COLO668 (cell line): ENCODE data around the gene CDX4.
"Not testable (repeated sequence)": the region's sequence is repeated elsewhere in the genome, so short reads cannot be mapped to it uniquely, and the experiment has no call there.

Experiments
- DNase-seq: peaks from one replicate; lab custom pipeline; 2025; ENCODE audit not compliant: unreplicated experiment; lab: John Stamatoyannopoulos, UW

Gene CDX4

DNA sequence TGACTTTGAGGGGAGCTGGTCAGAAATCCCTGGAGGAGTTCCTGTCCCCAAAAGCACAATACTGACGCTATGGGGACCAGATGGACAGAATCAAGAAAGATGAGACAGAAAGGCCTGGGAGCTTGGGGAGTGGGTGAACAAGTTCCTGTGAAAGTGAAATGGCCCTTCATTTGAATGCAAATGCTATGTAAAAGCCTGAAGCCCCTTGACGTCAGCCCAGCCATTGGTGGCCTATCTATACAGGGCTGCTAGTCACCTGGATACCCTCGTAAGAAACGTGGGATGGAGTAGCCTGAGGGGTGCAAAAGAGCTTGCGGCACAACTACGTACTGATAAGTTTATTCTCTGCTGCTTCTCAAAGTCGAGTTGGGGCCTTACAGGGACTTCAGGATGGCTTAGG lies at the start of gene CDX4:
Gene CDX4 (plus strand): TSS at position 223 of the 400 bp plus-strand sequence. CDS start 201 bp downstream, outside the sequence.
- no peak for DNase-seq

- no peak for DNase-seq
Measured at GRCh38 chrX:73398185-73398914, 48.5 kb upstream of the CDX4 start.

DNA sequence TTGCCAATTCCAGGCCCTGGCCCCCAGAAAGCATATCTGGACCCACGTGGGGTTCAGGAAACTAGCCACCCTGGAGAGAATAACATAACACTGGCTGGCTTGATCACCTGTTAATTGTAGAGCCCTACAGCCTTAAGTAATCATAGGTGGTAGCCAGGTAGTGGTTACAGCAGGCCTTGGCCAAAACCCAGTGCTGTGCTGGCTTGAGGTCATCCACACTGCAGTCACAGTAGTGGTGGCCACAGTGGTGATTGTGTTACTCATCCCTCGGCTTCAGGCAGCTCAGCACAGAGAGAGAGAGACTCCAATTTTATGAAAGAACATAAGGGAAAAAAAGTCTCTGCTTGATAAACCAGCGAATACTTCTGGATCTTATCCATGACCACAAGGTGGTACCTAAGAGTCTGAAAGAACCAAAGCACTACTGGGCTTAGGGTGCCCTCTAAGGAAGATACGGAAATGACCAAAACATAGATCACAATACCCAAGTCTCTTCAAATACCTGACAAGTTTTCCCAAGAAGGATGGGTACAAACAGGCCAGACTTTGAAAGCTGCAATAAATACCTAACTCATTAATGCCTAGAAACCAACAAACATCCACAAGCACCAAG lies 46.6 kb upstream of the CDX4 start:
- DNase-seq = no peak

GRCh38 chrX:73401591-73402266 lies 45.1 kb upstream of the CDX4 start:
- DNase-seq = no peak

DNA sequence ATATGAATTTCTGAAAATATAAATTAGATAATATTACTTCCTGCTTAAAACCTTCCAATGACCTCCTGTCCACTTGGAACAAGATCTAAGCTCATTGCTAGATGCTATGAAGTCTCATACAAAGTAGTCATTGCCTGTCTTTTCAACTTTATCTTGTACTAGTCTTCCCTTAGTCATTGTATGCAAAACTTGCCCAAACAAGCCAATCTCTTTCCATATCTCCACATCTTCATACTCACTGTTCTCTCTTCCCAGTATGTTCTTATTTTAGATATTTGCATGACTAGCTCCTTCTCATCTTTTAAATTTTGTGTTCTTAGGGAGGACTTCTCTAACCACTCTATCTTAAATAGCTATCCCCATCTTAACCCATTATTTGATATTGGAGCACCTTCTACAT lies 33.9 kb upstream of the CDX4 start:
- DNase-seq = no peak

DNA sequence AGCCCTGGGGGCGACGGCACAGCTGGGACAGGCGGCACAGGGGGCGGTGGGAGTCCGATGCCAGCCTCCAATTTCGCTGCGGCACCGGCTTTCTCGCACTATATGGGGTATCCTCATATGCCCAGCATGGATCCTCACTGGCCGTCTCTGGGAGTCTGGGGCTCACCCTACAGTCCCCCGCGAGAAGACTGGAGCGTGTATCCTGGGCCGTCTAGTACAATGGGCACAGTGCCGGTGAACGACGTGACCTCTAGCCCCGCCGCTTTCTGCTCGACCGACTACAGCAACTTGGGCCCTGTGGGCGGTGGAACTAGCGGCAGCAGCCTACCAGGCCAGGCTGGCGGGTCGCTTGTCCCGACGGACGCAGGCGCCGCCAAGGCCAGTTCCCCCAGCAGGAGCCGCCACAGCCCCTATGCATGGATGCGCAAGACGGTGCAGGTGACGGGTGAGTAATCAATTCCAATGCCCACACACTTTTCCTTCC lies 500 bp downstream of the CDX4 start:
- no peak for DNase-seq

DNA sequence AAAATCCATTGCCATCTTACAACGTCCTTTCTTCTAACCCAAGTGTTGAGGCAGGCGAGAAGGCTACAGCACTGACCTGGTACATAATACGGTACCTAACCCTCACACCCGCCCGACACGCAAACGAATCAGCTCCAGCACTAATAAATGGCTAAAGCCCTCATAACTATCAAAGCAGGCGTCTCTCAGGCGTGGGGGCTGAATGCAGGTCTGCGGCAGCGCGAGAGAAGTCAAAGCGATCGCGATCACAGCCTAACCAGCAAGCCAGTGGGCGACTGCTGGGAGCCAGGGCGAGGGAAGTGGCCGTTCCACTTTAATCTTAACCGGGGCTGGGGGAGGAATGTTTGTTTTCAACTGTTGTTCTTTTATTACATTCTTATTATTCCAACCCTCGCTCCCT lies 1.5 kb downstream of the CDX4 start:
- no peak for DNase-seq

DNA sequence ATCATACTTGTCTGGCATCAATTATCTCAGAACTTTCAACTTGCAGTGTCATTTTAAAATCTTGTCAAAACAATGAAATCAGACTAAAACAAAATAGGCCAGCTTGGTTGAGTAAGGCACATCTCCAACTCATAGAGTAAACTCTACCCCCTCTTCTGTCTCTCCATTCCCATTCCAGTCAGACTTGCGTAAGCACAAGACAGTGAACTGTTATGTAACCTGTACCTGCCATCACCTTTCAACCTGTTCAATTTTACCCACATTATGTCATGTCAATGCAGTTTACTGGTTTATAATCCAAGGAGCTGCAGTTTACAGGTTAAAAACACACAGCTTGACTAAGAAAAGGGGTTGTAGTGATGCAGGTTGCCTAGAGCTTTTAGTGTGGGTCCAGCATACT lies 8.3 kb downstream of the CDX4 start:
- no peak for DNase-seq

DNA sequence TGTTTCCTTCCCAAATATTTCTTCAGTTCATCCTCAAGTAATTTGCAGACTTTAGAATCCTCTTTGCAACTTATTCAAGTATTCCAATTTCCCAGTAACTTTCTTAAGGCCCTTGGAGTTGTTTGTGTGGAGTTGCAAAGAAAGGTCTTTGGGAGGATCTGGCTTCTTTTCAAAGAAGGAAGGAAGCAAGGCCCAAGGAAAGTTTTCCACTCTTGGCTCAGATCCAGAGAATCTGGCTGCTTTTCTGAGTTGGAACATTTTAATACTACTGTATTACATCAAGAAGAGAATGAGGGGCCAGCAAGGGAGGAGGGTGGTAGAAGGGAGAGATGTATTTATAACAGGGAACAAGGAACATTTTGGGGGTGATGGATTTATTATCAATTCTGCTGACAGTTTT lies 10.5 kb downstream of the CDX4 start:
- no peak for DNase-seq

DNA sequence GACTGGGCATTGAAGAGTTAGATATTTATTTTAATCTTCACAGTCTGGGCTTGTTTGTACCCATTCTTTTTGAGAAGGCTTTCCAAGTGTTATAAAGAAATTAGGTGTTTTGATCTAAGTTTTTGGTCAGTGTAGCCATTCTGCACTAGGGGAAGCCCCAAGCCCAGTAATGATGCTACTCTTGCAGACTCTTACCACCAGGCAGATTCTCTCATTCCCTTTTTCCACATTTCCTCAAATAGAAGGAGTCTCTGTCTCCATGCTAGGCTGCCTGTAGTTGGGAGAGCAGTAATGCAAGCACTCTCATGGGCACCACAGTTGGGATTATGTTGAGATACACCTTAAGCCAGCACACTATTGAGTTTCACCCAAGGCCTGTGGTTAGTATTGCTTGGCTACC lies 21.5 kb downstream of the CDX4 start:
- DNase-seq = no peak

- peak; percentile 3 for DNase-seq
Measured at GRCh38 chrX:73478961-73479360, 32.1 kb downstream of the CDX4 start.

GRCh38 chrX:73481521-73481920 lies 34.7 kb downstream of the CDX4 start:
- no peak for DNase-seq

DNA sequence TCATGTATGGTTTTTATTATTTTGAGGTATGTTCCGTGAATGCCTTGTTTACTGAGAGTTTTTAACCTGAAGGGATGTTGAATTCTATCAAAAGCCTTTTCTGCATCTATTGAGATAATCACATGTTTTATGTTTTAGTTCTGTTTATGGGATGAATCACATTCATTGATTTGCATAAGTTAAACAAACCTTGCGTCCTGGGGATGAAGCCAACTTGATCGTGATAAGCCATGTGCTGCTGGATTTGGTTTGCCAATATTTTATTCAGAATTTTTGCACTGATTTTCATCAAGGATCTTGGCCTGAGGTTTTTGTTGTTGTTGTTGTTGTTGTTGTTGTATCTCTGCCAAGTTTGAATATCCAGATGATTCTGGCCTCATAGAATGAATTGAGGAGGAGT lies 43.8 kb downstream of the CDX4 start:
- DNase-seq = no peak

DNA sequence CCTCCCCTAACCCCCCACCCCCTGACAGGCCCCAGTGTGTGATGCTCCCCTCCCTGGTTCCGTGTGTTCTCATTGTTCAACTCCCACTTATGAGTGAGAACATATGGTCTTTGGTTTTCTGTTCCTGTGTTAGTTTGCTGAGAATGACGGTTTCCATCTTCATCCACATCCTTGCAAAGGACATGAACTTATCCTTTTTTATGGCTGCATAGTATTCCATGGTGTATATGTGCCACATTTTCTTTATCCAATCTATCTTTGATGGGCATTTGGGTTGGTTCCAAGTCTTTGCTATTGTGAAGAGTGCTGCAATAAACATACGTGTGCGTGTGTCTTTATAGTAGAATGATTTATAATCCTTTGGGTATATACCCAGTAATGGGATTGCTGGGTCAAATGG lies 45.3 kb downstream of the CDX4 start:
- not testable (repeated sequence) for DNase-seq
